AG09309 (cell line): Measurements from ENCODE around the gene GATA1.

Experiments used
- DNase-seq: peaks from one replicate; pipeline ENCODE4 v3.0.0-alpha.2; 2010; ENCODE audit warnings: low read depth
- H3K4me3 ChIP-seq: 2 replicates; pipeline ENCODE4 v1.5.1; 2011; ENCODE audit warnings: mild to moderate bottlenecking, low read depth, low read length, moderate library complexity; ENCODE audit not compliant: control insufficient read depth
- TF ChIP-seq, protein P1 (sequence below): IDR thresholded peaks from 2 replicates; pipeline ENCODE4 v1.5.1; 2011; ENCODE audit warnings: mild to moderate bottlenecking, low read depth, low read length, inconsistent platforms; ENCODE audit not compliant: insufficient read depth, control insufficient read depth; ENCODE audit errors: missing control alignments

GATA1 gene

DNA sequence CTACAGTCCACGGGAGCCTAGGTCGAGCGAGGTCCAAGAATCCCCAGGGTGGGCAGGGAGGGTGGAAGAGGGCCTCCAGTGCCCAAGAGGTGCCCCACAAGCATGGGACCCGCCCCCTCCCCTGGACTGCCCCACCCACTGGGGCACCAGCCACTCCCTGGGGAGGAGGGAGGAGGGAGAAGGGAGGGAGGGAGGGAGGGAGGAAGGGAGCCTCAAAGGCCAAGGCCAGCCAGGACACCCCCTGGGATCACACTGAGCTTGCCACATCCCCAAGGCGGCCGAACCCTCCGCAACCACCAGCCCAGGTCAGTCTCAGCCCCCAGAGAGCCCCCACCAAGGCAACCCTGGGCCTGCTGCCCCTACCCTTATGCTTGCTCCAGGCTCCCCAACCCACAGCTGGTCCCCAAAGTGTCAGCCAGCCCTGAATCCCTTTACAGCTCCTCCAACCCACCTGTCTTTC lies at the start of gene GATA1:
Gene GATA1 (plus strand): TSS at position 250 of the 460 bp plus-strand sequence. CDS start 4,520 bp downstream, outside the sequence.
- TF ChIP-seq, protein P1, sequence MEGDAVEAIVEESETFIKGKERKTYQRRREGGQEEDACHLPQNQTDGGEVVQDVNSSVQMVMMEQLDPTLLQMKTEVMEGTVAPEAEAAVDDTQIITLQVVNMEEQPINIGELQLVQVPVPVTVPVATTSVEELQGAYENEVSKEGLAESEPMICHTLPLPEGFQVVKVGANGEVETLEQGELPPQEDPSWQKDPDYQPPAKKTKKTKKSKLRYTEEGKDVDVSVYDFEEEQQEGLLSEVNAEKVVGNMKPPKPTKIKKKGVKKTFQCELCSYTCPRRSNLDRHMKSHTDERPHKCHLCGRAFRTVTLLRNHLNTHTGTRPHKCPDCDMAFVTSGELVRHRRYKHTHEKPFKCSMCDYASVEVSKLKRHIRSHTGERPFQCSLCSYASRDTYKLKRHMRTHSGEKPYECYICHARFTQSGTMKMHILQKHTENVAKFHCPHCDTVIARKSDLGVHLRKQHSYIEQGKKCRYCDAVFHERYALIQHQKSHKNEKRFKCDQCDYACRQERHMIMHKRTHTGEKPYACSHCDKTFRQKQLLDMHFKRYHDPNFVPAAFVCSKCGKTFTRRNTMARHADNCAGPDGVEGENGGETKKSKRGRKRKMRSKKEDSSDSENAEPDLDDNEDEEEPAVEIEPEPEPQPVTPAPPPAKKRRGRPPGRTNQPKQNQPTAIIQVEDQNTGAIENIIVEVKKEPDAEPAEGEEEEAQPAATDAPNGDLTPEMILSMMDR = no peak
- H3K4me3 ChIP-seq = no peak within 1 kb of the TSS
- no peak for DNase-seq

DNA sequence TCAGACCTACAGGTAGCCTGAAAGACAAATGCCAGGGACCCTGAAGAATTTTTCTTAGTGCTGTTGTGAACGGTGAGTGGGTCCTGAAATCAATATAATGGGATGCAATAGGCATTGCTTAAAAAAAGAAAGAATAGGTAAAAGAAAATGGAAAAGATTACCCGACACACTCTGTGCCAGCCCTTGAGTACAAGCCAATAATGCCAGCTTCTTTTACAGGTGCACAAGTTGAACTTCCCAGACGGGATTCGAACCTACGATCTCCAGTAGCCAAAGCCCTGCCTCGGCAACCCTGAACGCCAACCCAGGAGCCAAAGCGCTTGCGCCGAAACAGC lies 49.5 kb upstream of the GATA1 start:
- peak overlapping the region; percentile 16 for H3K4me3 ChIP-seq

DNA sequence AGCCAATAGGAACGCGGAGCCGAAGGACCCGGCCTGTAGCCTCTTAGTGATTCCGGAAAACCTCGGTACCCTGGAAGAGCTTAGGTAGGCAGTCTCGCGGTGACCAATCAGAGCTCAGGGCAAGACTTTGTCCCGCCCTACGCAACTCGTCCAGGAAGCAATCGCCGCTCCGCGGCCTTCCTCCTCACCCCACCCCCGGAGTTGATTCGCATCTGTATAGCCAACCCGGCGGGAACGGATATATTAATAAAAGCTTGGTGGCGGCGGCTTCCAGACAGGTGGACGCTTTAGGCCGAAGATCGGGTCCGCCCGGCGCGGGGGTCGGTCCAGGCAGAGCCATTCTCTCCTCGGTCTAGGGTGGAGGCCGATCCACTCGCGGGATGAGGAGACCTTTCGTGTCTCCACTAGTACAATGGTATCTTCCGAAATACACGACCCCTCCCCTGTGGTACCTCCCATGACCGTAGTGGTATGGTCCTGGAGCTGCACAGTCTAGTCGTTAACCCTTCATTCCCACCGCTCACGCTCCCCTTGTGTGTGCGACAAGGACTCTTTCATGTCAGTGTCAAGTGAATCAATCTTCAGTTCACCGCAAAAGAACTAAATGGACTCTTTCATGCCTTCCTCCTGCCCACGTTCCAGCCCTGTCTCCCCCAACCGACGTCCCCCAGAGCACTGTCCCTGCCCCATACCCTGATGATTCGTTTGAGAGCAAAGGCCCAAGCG lies 49.0 kb upstream of the GATA1 start:
- DNase-seq = peak; percentile 92
- TF ChIP-seq, protein P1 = no peak
- H3K4me3 ChIP-seq = peak overlapping the region; percentile 68

More for the DNA sequence above, 49.5 kb upstream of the GATA1 start:
- TF ChIP-seq, protein P1 = no peak
- no peak for DNase-seq

DNA sequence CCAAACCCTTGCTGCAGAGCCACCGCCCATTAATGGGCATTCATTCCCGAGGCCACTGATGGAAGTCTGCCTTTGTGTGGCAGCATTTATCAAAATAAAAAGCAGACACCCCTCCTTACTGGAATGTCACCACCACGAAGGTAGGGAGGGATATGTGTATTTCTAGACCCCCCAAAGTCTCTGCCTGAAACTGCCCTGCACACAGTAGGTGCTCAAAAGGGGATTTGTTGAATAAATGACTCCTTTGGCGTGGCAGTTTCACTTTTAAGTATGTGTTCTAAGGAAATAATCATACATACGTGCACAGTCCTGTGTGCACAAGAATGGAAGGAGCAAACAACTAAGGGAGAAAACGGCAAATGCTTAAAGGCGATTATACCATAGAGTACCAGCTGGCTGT lies 48.5 kb upstream of the GATA1 start:
- H3K4me3 ChIP-seq = peak overlapping the region; percentile 68
- TF ChIP-seq, protein P1 = no peak
- DNase-seq = no peak

DNA sequence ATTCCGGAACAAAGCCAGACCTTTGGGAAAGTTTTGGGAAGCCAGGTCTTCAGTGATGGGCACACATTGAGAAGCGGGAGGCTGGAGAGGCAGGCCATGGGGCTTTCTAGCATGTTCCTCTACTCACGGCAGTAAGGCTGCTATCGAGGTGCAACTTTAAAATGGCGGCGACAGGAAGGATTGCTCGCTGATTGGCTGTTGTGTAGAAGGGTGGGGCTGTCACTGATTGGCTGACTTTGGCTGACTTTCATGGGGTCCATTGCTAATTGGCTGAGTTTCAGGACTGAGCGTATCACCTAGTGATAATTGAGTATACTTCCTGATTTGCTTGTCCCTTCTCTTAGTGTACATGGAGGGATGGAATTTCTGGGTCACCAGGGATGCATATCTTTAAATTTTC lies 44.6 kb upstream of the GATA1 start:
- TF ChIP-seq, protein P1 = no peak
- DNase-seq = no peak
- H3K4me3 ChIP-seq = no peak overlapping the region

DNA sequence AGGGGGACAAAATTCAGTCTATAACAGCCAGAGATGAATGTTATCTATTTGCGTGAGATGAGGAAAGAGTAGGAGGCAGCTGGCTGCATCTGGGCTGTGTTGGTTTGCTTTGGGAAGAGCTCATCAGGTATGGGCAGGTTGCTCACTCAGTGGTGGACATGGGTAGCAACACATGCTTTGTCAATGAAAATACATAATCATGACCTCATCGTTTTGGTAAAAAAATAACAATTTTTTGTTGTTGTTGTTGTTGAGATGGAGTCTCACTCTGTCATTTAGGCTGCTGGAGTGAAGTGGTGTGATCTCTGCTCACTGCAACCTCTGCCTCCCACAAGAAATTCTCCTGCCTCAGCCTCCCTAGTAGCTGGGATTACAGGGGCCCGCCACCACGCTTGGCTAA lies 41.2 kb upstream of the GATA1 start:
- DNase-seq = no peak
- TF ChIP-seq, protein P1 = no peak
- no peak overlapping the region for H3K4me3 ChIP-seq

DNA sequence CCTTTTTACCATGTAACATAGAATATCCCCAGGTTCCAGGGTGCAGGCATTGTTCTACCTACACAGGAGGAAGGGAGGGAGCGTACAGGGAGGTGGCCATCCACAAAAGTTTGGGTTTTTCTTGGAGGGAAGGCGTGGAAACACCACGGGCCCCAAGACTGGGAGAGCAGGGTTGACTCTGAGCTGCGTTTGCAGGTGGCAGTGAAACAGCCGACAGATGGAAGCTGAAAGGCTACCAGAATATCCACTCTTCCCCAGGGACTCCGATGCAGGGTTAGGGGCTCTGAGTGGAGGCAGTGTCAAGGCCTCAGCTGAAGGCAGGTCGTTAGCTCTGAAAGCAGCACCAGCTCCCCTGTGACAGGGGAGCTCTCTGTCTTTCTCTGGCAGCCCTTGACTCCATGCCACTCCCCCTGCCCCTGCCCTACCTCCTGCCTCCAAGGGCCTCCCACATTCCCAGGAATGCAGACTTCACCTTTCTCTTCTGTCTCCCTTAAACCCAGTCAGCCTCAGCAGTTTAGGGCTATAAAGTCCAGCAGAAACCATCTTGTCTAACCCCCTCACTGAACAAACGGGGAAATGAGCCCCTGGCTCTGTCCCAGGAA lies 38.9 kb upstream of the GATA1 start:
- no peak for DNase-seq
- TF ChIP-seq, protein P1 = no peak
- no peak overlapping the region for H3K4me3 ChIP-seq
